DOHH2 (cell line): ENCODE measurements around the gene CMIP.

Experiments used
- CTCF ChIP-seq: fragments of 200-600 bp; sonication (generic); IDR thresholded peaks from one replicate; pipeline ENCODE4 v1.5.1; 2014; ENCODE audit warnings: antibody characterized with exemption, mild to moderate bottlenecking, low read depth, low read length; ENCODE audit not compliant: poor library complexity, severe bottlenecking
- EZH2phosphoT487 ChIP-seq: fragments of 200-600 bp; sonication (generic); IDR thresholded peaks from 2 replicates; pipeline ENCODE4 v1.6.1; 2017; ENCODE audit warnings: borderline replicate concordance, mild to moderate bottlenecking, antibody characterized with exemption, low read length, moderate library complexity, mixed read lengths

GRCh38 chr16:81555660-81556059 lies 111.1 kb downstream of the CMIP start:
- TF ChIP-seq CTCF (no peak), EZH2phosphoT487 (no peak)
